Esophagus muscularis mucosa (tissue), 3 donors: Measurements from ENCODE around the gene RXRA.

Experiments used
- POLR2A ChIP-seq: fragments of 450-650 bp; IDR thresholded peaks from one replicate; pipeline ENCODE4 v1.6.1; 2017; ENCODE audit warnings: antibody characterized with exemption, moderate library complexity, mild to moderate bottlenecking, low read depth
- POLR2AphosphoS5 ChIP-seq, 2 donors: sonication (generic); formaldehyde crosslinking; IDR thresholded peaks; one replicate each; pipeline ENCODE4 v1.6.1; 2017; ENCODE audit warnings: antibody characterized with exemption in 2 of 2
- TF ChIP-seq, protein P1 (sequence below), 3 experiments: fragments of 200-600 bp in 2 of 3; fragments of 450-650 bp in 1 of 3; sonication (generic) in 2 of 3; IDR thresholded peaks; one replicate each; pipeline ENCODE4 v1.5.1; 2017 to 2019; ENCODE audit warnings: antibody characterized with exemption in 3 of 3, mild to moderate bottlenecking in 2 of 3, moderate library complexity in 1 of 3

DNA sequence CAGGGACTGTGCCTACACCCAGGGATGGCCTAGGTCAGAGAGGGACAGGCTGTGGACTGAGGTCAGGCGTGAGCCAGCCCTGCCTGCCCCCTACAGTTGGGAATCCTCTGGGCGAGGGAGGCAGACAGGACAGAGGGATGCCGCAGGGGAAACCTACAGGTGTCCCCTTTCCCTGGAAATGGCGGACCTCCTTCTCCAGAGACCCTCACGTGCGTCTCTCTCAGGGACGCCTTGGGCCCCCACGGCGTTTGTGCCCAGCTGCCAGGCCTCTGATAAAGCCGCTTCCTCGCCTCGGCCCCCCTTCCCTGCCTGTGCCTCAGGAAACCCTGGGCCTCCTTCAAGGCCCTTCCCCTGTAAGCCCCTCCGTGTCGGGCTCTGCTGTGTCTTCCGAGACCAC lies 129.3 kb downstream of the RXRA start:
- TF ChIP-seq, protein P1, sequence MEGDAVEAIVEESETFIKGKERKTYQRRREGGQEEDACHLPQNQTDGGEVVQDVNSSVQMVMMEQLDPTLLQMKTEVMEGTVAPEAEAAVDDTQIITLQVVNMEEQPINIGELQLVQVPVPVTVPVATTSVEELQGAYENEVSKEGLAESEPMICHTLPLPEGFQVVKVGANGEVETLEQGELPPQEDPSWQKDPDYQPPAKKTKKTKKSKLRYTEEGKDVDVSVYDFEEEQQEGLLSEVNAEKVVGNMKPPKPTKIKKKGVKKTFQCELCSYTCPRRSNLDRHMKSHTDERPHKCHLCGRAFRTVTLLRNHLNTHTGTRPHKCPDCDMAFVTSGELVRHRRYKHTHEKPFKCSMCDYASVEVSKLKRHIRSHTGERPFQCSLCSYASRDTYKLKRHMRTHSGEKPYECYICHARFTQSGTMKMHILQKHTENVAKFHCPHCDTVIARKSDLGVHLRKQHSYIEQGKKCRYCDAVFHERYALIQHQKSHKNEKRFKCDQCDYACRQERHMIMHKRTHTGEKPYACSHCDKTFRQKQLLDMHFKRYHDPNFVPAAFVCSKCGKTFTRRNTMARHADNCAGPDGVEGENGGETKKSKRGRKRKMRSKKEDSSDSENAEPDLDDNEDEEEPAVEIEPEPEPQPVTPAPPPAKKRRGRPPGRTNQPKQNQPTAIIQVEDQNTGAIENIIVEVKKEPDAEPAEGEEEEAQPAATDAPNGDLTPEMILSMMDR (IDR thresholded peaks at IDR 0.05), result no peak
- TF ChIP-seq POLR2A (no peak), POLR2AphosphoS5 (IDR thresholded peaks at IDR 0.05) (no peak)
